Esophagus muscularis mucosa (tissue), 3 donors: Measurements from ENCODE around the gene C2.

Experiments used
- CTCF ChIP-seq, 3 experiments: fragments of 200-600 bp in 2 of 3; fragments of 450-650 bp in 1 of 3; sonication (generic) in 2 of 3; IDR thresholded peaks; one replicate each; pipeline ENCODE4 v1.5.1; 2017 to 2019; ENCODE audit warnings: antibody characterized with exemption in 3 of 3, mild to moderate bottlenecking in 2 of 3, moderate library complexity in 1 of 3
- POLR2AphosphoS5 ChIP-seq, 2 donors: sonication (generic); formaldehyde crosslinking; IDR thresholded peaks; one replicate each; pipeline ENCODE4 v1.6.1; 2017; ENCODE audit warnings: antibody characterized with exemption in 2 of 2

- TF ChIP-seq CTCF (IDR thresholded peaks at IDR 0.05): no peak
- no peak for TF ChIP-seq POLR2AphosphoS5 (IDR thresholded peaks at IDR 0.05)
Measured at GRCh38 chr6:31956796-31957195, 29.3 kb downstream of the C2 start.
